ENCODE data around the gene CACNA1I.

- no peak for TF ChIP-seq POLR2A (IDR thresholded peaks at IDR 0.05)
- no peak for TF ChIP-seq CTCF (IDR thresholded peaks at IDR 0.05 in 4 of 5, conservative IDR thresholded peaks at IDR 0.05 in 1 of 5)
These were observed 92.1 kb downstream of the CACNA1I start for GRCh38 chr22:39662686-39663052.
